LNCAP (cell line): ENCODE measurements around the gene CDK15.

Source experiments
- TF ChIP-seq, protein P1 (sequence below): fragments of 450-650 bp; IDR thresholded peaks from 2 replicates; pipeline ENCODE4 v1.5.1; 2017; ENCODE audit warnings: mild to moderate bottlenecking

CDK15 gene

DNA sequence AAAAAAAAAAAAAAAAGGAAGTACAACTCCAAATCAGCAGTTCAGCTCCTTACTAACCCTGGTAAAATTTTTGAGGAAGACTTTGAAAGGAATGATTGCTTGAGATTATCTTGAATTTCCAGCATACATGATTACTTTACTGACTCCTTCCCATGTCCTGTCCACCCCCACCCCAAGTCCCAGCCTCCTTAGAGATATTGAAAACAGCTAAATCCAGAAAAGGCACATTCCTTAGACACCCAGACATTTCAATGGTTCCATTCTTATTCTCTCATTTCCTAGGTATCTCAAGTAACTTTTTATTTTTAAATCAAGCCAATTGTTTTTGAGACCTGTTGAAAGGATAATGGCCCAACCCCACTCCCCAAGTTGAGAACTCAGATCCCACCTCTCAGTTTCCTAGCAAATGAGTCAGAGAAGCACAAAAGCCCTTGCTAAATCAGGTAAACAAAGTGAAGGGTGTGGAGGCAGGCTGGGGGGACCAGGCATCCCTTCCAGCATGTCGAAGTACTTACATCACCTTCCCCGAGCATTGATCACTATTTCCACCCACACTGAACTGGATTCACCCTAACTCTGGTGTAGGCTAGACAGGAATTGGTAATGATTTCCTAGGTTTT is 131.9 kb downstream of the CDK15 start:
- TF ChIP-seq, protein P1, sequence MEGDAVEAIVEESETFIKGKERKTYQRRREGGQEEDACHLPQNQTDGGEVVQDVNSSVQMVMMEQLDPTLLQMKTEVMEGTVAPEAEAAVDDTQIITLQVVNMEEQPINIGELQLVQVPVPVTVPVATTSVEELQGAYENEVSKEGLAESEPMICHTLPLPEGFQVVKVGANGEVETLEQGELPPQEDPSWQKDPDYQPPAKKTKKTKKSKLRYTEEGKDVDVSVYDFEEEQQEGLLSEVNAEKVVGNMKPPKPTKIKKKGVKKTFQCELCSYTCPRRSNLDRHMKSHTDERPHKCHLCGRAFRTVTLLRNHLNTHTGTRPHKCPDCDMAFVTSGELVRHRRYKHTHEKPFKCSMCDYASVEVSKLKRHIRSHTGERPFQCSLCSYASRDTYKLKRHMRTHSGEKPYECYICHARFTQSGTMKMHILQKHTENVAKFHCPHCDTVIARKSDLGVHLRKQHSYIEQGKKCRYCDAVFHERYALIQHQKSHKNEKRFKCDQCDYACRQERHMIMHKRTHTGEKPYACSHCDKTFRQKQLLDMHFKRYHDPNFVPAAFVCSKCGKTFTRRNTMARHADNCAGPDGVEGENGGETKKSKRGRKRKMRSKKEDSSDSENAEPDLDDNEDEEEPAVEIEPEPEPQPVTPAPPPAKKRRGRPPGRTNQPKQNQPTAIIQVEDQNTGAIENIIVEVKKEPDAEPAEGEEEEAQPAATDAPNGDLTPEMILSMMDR, result no peak

DNA sequence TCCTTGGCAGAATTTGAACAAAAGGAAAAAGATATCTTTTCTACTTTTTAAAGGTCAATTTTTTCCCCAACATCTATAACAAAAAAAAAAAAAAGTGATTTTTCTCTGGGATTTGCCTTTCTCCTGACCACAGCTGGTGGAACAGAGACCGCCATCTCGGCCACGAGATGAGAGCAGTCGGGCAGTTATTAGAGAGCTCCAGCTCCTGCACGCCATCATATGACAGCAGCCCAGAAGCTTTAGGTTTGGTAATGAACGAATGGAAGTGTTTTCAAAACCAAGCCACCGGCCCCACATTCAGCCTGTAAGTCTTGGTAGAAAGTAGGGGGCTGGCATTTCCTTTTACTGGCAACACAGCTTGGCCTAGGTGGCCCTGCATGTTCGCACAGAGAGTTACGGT is 132.4 kb downstream of the CDK15 start:
- TF ChIP-seq, protein P1, result no peak

DNA sequence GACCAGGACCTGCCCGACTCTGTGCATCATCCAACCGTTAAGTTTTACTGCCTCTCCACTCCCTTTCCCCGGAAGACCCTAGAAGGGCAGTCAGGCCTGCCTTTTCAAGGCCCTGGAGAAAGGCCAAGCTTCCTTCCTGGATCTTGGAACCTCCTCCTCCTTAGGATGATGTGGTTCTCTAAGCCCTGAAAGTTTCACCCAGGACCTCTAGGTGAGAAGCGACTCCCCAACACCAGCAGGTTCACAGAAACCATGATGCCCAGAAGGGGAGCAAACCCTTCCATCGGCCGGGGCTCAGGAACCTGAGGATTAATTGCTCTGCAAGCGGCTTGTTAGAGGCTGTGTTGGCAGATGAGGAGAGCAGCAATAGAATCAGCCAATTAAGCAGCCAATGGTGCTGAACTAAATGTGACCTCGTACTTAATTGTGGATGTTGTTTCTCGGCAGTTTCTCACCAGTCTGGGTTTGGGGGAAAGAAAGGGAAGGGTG is 133.2 kb downstream of the CDK15 start:
- TF ChIP-seq, protein P1, result no peak

DNA sequence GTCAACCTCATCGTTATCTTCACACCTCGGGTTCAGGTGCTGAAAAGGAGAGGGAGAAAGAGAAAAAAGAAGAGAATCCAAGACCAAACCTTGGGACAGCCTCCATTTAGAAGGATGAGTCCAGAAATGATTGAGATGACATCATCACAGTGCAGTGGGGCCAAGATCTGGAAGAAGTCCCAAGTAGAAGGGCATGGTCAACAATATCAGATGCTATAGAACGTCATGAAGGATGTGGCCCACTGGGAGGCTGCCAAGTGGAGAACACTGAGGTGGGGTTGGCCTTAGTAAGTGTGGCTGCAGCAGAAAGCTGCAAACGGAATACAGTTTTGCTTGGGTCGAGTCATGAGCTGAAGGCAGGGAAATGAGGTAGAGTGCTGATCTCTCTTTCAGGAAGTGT is 136.2 kb downstream of the CDK15 start:
- TF ChIP-seq, protein P1, result no peak
